SU-DHL-6 (cell line): ENCODE measurements around the gene TMEM131.

Source experiments
- H2AFZ ChIP-seq: fragments of 200-600 bp; sonication (generic); 2 replicates; pipeline ENCODE4 v1.6.1; 2014; ENCODE audit warnings: low read depth, mild to moderate bottlenecking, moderate library complexity, mixed read lengths, antibody characterized with exemption, low read length; ENCODE audit not compliant: severe bottlenecking
- H3F3A ChIP-seq: fragments of 200-600 bp; shearing (Covaris generic); 2 replicates; pipeline ENCODE4 v1.6.0; 2016; ENCODE audit warnings: antibody characterized with exemption, mild to moderate bottlenecking; ENCODE audit not compliant: insufficient read depth
- H3K27ac ChIP-seq: fragments of 200-600 bp; sonication (generic); 2 replicates; pipeline ENCODE4 v1.5.1; 2016; ENCODE audit warnings: low read depth, mild to moderate bottlenecking, low read length, moderate library complexity, mixed read lengths
- H3K27me3 ChIP-seq: fragments of 200-600 bp; sonication (generic), shearing (Covaris generic); 2 replicates; pipeline ENCODE4 v1.6.0; 2014; ENCODE audit warnings: mild to moderate bottlenecking, low read length
- H3K36me3 ChIP-seq: fragments of 200-600 bp; sonication (generic); 2 replicates; pipeline ENCODE4 v1.6.1; 2014; ENCODE audit warnings: mild to moderate bottlenecking, low read length, mixed read lengths
- H3K4me2 ChIP-seq: fragments of 300-600, 200-600 bp; shearing (Covaris generic), sonication (generic); 2 replicates; pipeline ENCODE4 v1.6.0; 2014; ENCODE audit warnings: low read length, low read depth, mild to moderate bottlenecking; ENCODE audit not compliant: poor library complexity, severe bottlenecking
- H3K4me3 ChIP-seq: fragments of 200-600 bp; sonication (generic); 2 replicates; pipeline ENCODE4 v1.5.1; 2014; ENCODE audit warnings: antibody characterized with exemption, low read length, mild to moderate bottlenecking, mixed read lengths; ENCODE audit not compliant: insufficient read depth, poor library complexity, severe bottlenecking
- H3K79me2 ChIP-seq: fragments of 200-600 bp; sonication (generic); 2 replicates; pipeline ENCODE4 v1.6.1; 2014; ENCODE audit warnings: mild to moderate bottlenecking, low read length, moderate library complexity; ENCODE audit not compliant: insufficient read depth
- H3K9ac ChIP-seq: fragments of 200-600 bp; sonication (generic); 2 replicates; pipeline ENCODE4 v1.7.0; 2014; ENCODE audit warnings: mild to moderate bottlenecking, low read length
- H3K9me2 ChIP-seq: fragments of 200-600 bp; sonication (generic); replicated peaks from 2 replicates; pipeline ENCODE4 v1.6.1; 2014; ENCODE audit warnings: low read length; ENCODE audit not compliant: insufficient read depth
- H3K9me3 ChIP-seq: fragments of 200-600 bp; sonication (generic); 2 replicates; pipeline ENCODE4 v1.6.1; 2014; ENCODE audit warnings: low read length, mixed read lengths; ENCODE audit not compliant: insufficient read depth
- H4K20me1 ChIP-seq: fragments of 200-600 bp; sonication (generic); 2 replicates; pipeline ENCODE4 v1.6.1; 2014; ENCODE audit warnings: low read depth, mild to moderate bottlenecking, antibody characterized with exemption, low read length, moderate library complexity, mixed read lengths
- CTCF ChIP-seq: fragments of 200-600 bp; sonication (generic); IDR thresholded peaks from one replicate; pipeline ENCODE4 v1.5.1; 2017; ENCODE audit warnings: antibody characterized with exemption, mild to moderate bottlenecking, low read length, moderate library complexity; ENCODE audit not compliant: insufficient read depth, poor library complexity, severe bottlenecking
- EZH2phosphoT487 ChIP-seq: fragments of 200-600 bp; sonication (generic), shearing (Covaris generic); conservative IDR thresholded peaks from 2 replicates; pipeline ENCODE4 v1.6.1; 2018; ENCODE audit warnings: mild to moderate bottlenecking, antibody characterized with exemption, low read length, moderate library complexity, mixed read lengths

Gene TMEM131

GRCh38 chr2:97845818-97846217 is 149.9 kb downstream of the TMEM131 start:
- TF ChIP-seq EZH2phosphoT487, result no peak
- no peak for TF ChIP-seq CTCF
- no peaks in the 10 kb centered on the region for H3K9me2 ChIP-seq
- H3K4me2 ChIP-seq, result no peak overlapping the region
- H4K20me1 ChIP-seq, result no peaks in the 10 kb centered on the region
- H3F3A ChIP-seq, result no peaks in the 10 kb centered on the region; the same call in 1 of the 2 replicates
- H3K27ac ChIP-seq, result no peak overlapping the region
- no peaks in the 10 kb centered on the region; the same call in 1 of the 2 replicates for H3K36me3 ChIP-seq
- H3K27me3 ChIP-seq, result no peaks in the 10 kb centered on the region
- no peak overlapping the region for H2AFZ ChIP-seq
- H3K9me3 ChIP-seq, result no peaks in the 10 kb centered on the region
- H3K79me2 ChIP-seq, result no peaks in the 10 kb centered on the region
- no peak overlapping the region for H3K9ac ChIP-seq
- H3K4me3 ChIP-seq, result no peak overlapping the region

- Histone ChIP-seq H3K9me2 (no peaks in the 10 kb centered on the region), H3K9ac (no peak overlapping the region), H3K36me3 (no peaks in the 10 kb centered on the region; the same call in 1 of the 2 replicates), H3K4me3 (no peak overlapping the region), H3K9me3 (no peaks in the 10 kb centered on the region), H3K79me2 (no peaks in the 10 kb centered on the region), H3K4me2 (no peak overlapping the region), H4K20me1 (no peaks in the 10 kb centered on the region), H3K27me3 (no peaks in the 10 kb centered on the region), H2AFZ (no peak overlapping the region), H3K27ac (no peak overlapping the region), H3F3A (no peaks in the 10 kb centered on the region; the same call in 1 of the 2 replicates)
- no peak for TF ChIP-seq EZH2phosphoT487
- TF ChIP-seq CTCF, result no peak
Measured at GRCh38 chr2:97845133-97845532, 150.6 kb downstream of the TMEM131 start.

- Histone ChIP-seq H3K9me3 (no peaks in the 10 kb centered on the region), H3K79me2 (no peaks in the 10 kb centered on the region), H3K9ac (no peak overlapping the region), H2AFZ (no peak overlapping the region), H4K20me1 (no peaks in the 10 kb centered on the region), H3K9me2 (no peaks in the 10 kb centered on the region), H3F3A (no peaks in the 10 kb centered on the region; the same call in 1 of the 2 replicates), H3K36me3 (no peaks in the 10 kb centered on the region; the same call in 1 of the 2 replicates), H3K4me3 (no peak overlapping the region), H3K27me3 (no peaks in the 10 kb centered on the region), H3K4me2 (no peak overlapping the region), H3K27ac (no peak overlapping the region)
- TF ChIP-seq EZH2phosphoT487 (no peak), CTCF (no peak)
Measured at GRCh38 chr2:97844311-97844859, 151.4 kb downstream of the TMEM131 start.
